Mesothelial cell of epicardium (in vitro differentiated cells): ENCODE data around the gene MAST4. TPM values are rescaled to one million over a fixed set of nuclear protein-coding genes. Genes with fewer than 3 reads are reported as not detected.

Experiments
- DNase-seq, 2 experiments: peaks; one replicate each; pipeline ENCODE4 v3.0.0; 2021; ENCODE audit warnings: low spot score in 2 of 2; ENCODE audit not compliant: unreplicated experiment in 2 of 2
- H3K27ac Mint-ChIP-seq: 2 replicates; pipeline ENCODE4 v1.8.0; 2021; ENCODE audit warnings: mixed read lengths
- H3K27me3 Mint-ChIP-seq: 2 replicates; pipeline ENCODE4 v1.8.0; 2021; ENCODE audit warnings: low read depth, mixed read lengths
- H3K36me3 Mint-ChIP-seq: 2 replicates; pipeline ENCODE4 v1.8.0; 2021; ENCODE audit warnings: mixed read lengths
- H3K4me1 Mint-ChIP-seq: 2 replicates; pipeline ENCODE4 v1.8.0; 2021; ENCODE audit warnings: mixed read lengths
- H3K4me3 Mint-ChIP-seq: 2 replicates; pipeline ENCODE4 v1.8.0; 2021; ENCODE audit warnings: mild to moderate bottlenecking, moderate library complexity, mixed read lengths
- H3K9me3 Mint-ChIP-seq: 2 replicates; pipeline ENCODE4 v1.8.0; 2021; ENCODE audit warnings: mixed read lengths
- total RNA-seq: library from RNA; stranded (reverse); gene quantifications from 3 replicates; pipeline ENCODE4 v1.2.1, GENCODE V29; 2021
- TF ChIP-seq, protein P1 (sequence below): fragments of 200-600 bp; sonication (generic); IDR thresholded peaks from one replicate; pipeline ENCODE4 v1.5.0; 2021; ENCODE audit warnings: antibody characterized with exemption; ENCODE audit not compliant: unreplicated experiment

MAST4 gene
- total RNA-seq, 1 donor from 2014 or later: 29.8 TPM

GRCh38 chr5:66960369-66961137, 364.4 kb downstream of the MAST4 start:
- Mint-ChIP-seq H3K4me1 (peaks cover 38% of the 10 kb centered on the region), H3K27me3 (no peaks in the 10 kb centered on the region), H3K27ac (peak overlapping the region; percentile 86), H3K36me3 (no peaks in the 10 kb centered on the region), H3K9me3 (no peaks in the 10 kb centered on the region), H3K4me3 (peak overlapping the region; percentile 47)
- TF ChIP-seq, protein P1, sequence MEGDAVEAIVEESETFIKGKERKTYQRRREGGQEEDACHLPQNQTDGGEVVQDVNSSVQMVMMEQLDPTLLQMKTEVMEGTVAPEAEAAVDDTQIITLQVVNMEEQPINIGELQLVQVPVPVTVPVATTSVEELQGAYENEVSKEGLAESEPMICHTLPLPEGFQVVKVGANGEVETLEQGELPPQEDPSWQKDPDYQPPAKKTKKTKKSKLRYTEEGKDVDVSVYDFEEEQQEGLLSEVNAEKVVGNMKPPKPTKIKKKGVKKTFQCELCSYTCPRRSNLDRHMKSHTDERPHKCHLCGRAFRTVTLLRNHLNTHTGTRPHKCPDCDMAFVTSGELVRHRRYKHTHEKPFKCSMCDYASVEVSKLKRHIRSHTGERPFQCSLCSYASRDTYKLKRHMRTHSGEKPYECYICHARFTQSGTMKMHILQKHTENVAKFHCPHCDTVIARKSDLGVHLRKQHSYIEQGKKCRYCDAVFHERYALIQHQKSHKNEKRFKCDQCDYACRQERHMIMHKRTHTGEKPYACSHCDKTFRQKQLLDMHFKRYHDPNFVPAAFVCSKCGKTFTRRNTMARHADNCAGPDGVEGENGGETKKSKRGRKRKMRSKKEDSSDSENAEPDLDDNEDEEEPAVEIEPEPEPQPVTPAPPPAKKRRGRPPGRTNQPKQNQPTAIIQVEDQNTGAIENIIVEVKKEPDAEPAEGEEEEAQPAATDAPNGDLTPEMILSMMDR: no peak
- DNase-seq: no peak

DNA sequence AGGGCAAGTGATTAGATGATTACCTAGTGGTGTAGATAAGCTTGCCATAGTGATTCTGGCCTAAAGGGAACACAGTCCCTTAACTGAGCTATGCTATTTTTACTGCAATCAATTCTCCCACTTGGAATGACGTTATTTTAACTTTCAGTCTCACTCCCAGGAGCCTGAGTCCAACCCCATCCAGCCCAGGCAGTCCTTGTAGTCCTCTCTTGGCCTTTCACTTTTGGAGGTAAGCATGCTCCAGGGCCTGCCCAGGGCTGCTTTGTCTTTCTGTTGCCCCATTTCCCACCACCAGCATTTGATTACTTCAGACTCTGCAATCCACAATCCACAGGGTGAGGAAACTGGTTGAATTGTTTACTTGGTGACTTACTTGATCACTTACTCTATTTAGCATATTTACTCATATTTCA, 367.4 kb downstream of the MAST4 start:
- Mint-ChIP-seq H3K4me1 (peaks cover 31% of the 10 kb centered on the region), H3K27me3 (no peaks in the 10 kb centered on the region), H3K4me3 (no peak overlapping the region), H3K9me3 (no peaks in the 10 kb centered on the region), H3K27ac (peak overlapping the region; percentile 67), H3K36me3 (no peaks in the 10 kb centered on the region)
- TF ChIP-seq, protein P1: no peak
- no peak for DNase-seq

DNA sequence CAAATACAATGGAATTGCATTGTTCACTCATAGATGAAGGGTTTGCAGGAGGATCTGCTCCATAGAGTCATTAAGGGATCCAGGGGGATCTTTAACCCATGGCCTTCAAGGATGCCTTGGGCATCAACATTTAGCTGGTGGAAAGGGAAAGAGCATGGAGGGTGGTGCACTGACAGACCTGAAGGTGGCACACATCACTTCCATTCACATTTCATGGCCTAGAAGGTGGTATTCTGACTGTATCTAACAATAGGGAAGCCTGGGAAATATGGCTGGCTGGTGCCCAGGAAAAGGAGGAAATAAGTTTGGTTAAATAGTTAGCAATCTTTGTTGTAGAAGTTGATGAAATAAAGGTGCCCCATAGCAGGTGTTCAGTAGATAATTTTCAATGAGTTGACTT, 370.2 kb downstream of the MAST4 start:
- TF ChIP-seq, protein P1: no peak
- H3K4me3 Mint-ChIP-seq: no peak overlapping the region

DNA sequence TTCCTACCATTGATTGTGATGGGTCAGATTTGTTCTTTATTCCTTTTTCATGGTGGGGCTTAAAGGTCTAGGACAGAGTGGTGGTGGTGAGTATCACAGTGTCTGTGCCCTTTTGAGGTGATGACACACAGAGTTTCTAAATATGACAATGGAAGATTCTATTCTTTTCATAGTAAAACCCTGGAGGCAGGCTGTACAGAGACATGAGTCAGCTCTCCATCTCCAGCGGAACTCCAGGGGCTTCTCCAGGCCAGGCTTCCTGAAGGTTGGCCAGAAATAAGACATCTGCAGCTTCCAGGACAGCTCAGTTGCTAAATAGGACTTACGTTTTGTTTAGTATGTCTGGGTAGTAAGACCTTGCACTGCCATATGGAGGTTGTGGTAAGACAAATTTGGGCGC, 370.9 kb downstream of the MAST4 start:
- TF ChIP-seq, protein P1: no peak
- H3K4me3 Mint-ChIP-seq: no peak overlapping the region
- no peaks in the 10 kb centered on the region for H3K27me3 Mint-ChIP-seq
- no peak overlapping the region for H3K27ac Mint-ChIP-seq
- H3K4me1 Mint-ChIP-seq: peaks cover 4% of the 10 kb centered on the region
- no peaks in the 10 kb centered on the region for H3K9me3 Mint-ChIP-seq
- H3K36me3 Mint-ChIP-seq: no peaks in the 10 kb centered on the region
- DNase-seq: no peak

More for the DNA sequence above, 370.2 kb downstream of the MAST4 start:
- Mint-ChIP-seq H3K9me3 (no peaks in the 10 kb centered on the region), H3K36me3 (no peaks in the 10 kb centered on the region), H3K4me1 (peaks cover 5% of the 10 kb centered on the region), H3K27me3 (no peaks in the 10 kb centered on the region), H3K27ac (no peak overlapping the region)
- DNase-seq: no peak

DNA sequence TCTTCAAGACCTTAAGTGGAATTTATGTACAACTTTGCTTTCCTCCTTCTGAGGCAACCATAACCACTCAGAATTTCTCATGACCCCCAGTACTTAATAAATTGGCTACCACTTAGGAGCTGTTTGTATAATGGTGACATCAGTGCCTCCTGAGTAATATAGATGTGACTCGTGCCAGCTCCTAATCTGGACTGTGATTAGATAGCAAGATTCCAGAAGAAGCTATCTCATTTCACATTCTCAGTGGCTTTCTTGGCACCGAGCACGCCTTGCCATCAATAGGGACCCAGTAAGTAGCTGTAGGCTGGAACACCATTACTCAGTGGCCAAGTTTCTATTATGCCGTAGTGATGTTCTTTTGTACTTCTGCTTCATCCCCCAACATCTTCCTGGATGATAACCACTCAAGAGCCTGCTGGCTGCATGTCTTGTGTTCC, 371.7 kb downstream of the MAST4 start:
- Mint-ChIP-seq H3K4me3 (no peak overlapping the region), H3K9me3 (no peaks in the 10 kb centered on the region), H3K36me3 (no peaks in the 10 kb centered on the region), H3K27me3 (no peaks in the 10 kb centered on the region), H3K27ac (no peak overlapping the region), H3K4me1 (peaks cover 4% of the 10 kb centered on the region)
- TF ChIP-seq, protein P1: no peak
- no peak for DNase-seq

DNA sequence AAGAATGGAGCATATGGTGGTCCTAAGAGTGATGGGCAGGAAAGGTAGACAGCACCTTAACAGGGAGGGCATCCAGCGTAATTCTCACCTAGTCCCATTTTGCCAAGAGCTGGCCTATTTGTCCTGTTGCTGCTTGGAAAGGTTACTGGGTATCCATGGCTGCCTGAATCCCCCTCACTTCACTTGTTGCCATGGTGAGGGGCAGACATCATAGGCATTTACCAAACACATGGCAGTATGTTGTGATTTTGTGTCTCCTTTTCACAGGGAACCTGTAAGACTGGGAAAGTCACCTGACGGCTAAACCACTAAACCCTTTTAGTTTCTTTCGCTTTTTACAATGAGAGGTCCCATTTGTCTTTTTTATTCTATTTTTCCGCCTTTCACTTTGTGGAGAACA, 373.3 kb downstream of the MAST4 start:
- no peaks in the 10 kb centered on the region for H3K9me3 Mint-ChIP-seq
- no peaks in the 10 kb centered on the region for H3K36me3 Mint-ChIP-seq

More for the DNA sequence above, 373.3 kb downstream of the MAST4 start:
- DNase-seq: no peak
- H3K27ac Mint-ChIP-seq: no peak overlapping the region
- H3K27me3 Mint-ChIP-seq: no peaks in the 10 kb centered on the region
- H3K4me1 Mint-ChIP-seq: no peaks in the 10 kb centered on the region
- TF ChIP-seq, protein P1: no peak
- H3K4me3 Mint-ChIP-seq: no peak overlapping the region
